Neuronal stem cell (in vitro differentiated cells): ENCODE results near the gene KIAA0753.

Experiments
- DNase-seq: peaks from one replicate; pipeline ENCODE4 v3.0.0-alpha.2; 2013; ENCODE audit warnings: low spot score
- H2AFZ ChIP-seq: one replicate; pipeline ENCODE4 v1.6.1; 2013; ENCODE audit warnings: mild to moderate bottlenecking, low read length, inconsistent platforms
- H2AK5ac ChIP-seq: 2 replicates; pipeline ENCODE4 v1.6.1; 2013; ENCODE audit warnings: low read depth, mild to moderate bottlenecking, inconsistent platforms, low read length, moderate library complexity, mixed read lengths
- H2BK120ac ChIP-seq: 2 replicates; pipeline ENCODE4 v1.6.1; 2013; ENCODE audit warnings: low read depth, mild to moderate bottlenecking, inconsistent platforms, low read length, moderate library complexity, mixed read lengths
- H2BK12ac ChIP-seq: one replicate; pipeline ENCODE4 v1.6.1; 2013; ENCODE audit warnings: low read length, inconsistent platforms
- H2BK15ac ChIP-seq: 2 replicates; pipeline ENCODE4 v1.6.1; 2013; ENCODE audit warnings: mild to moderate bottlenecking, low read length, inconsistent platforms, mixed read lengths
- H2BK5ac ChIP-seq: one replicate; pipeline ENCODE4 v1.6.1; 2013; ENCODE audit warnings: inconsistent platforms, mild to moderate bottlenecking, low read length, moderate library complexity
- H3K14ac ChIP-seq: one replicate; pipeline ENCODE4 v1.6.1; 2013; ENCODE audit warnings: low read length, inconsistent platforms
- H3K18ac ChIP-seq: 2 replicates; pipeline ENCODE4 v1.6.1; 2013; ENCODE audit warnings: low read length, inconsistent platforms
- H3K23ac ChIP-seq: 2 replicates; pipeline ENCODE4 v1.6.1; 2013; ENCODE audit warnings: low read depth, mild to moderate bottlenecking, mixed read lengths, low read length, inconsistent platforms; ENCODE audit not compliant: poor library complexity
- H3K27ac ChIP-seq: replicated peaks from 3 replicates; pipeline ENCODE4 v1.5.1; 2013; ENCODE audit warnings: low read length, inconsistent platforms
- H3K27me3 ChIP-seq, 3 experiments: 2 replicates each; pipeline ENCODE4 v1.6.1; 2013; ENCODE audit warnings: low read length in 3 of 3, mild to moderate bottlenecking in 2 of 3, inconsistent platforms in 1 of 3, low read depth in 1 of 3, mixed read lengths in 1 of 3, moderate library complexity in 1 of 3; ENCODE audit not compliant: control insufficient read depth in 3 of 3, insufficient read depth in 3 of 3
- H3K36me3 ChIP-seq, 2 donors: replicated peaks in 1 of 2; 2 replicates each; pipeline ENCODE4 v1.6.1; 2013; ENCODE audit warnings: low read length in 2 of 2; ENCODE audit not compliant: control insufficient read depth in 2 of 2, insufficient read depth in 2 of 2
- H3K4ac ChIP-seq: 2 replicates; pipeline ENCODE4 v1.6.1; 2013; ENCODE audit warnings: inconsistent platforms, mild to moderate bottlenecking, low read length, moderate library complexity
- H3K4me1 ChIP-seq, 2 donors: 1 replicate in 1 of 2; 2 replicates in 1 of 2; pipeline ENCODE4 v1.6.1; 2013; ENCODE audit warnings: low read length in 2 of 2, low read depth in 1 of 2; ENCODE audit not compliant: control insufficient read depth in 2 of 2, insufficient read depth in 1 of 2
- H3K4me2 ChIP-seq: one replicate; pipeline ENCODE4 v1.6.1; 2013; ENCODE audit warnings: mild to moderate bottlenecking, low read length, inconsistent platforms; ENCODE audit not compliant: insufficient read depth, poor library complexity, severe bottlenecking
- H3K4me3 ChIP-seq, 2 donors: 2 replicates each; pipeline ENCODE4 v1.5.1; 2013; ENCODE audit warnings: low read length in 2 of 2, mild to moderate bottlenecking in 2 of 2, inconsistent platforms in 1 of 2, moderate library complexity in 1 of 2
- H3K79me1 ChIP-seq: one replicate; pipeline ENCODE4 v1.6.1; 2013; ENCODE audit warnings: low read depth, mild to moderate bottlenecking, inconsistent platforms, low read length, moderate library complexity
- H3K9ac ChIP-seq: one replicate; pipeline ENCODE4 v1.6.1; 2013; ENCODE audit warnings: mild to moderate bottlenecking, low read depth, low read length, inconsistent platforms; ENCODE audit not compliant: poor library complexity
- H3K9me3 ChIP-seq, 2 donors: replicated peaks in 1 of 2; 2 replicates each; pipeline versions ENCODE3 to v1.6.1; 2013; ENCODE audit warnings: low read length in 2 of 2, mild to moderate bottlenecking in 2 of 2, inconsistent platforms in 1 of 2, low read depth in 1 of 2, mixed read lengths in 1 of 2, moderate library complexity in 1 of 2; ENCODE audit not compliant: control insufficient read depth in 2 of 2, insufficient read depth in 1 of 2
- H4K8ac ChIP-seq: one replicate; pipeline ENCODE4 v1.6.1; 2013; ENCODE audit warnings: low read depth, mild to moderate bottlenecking, inconsistent platforms, low read length, moderate library complexity
- H4K91ac ChIP-seq: one replicate; pipeline ENCODE4 v1.6.1; 2013; ENCODE audit warnings: low read length, low read depth, mild to moderate bottlenecking, inconsistent platforms; ENCODE audit not compliant: poor library complexity
- WGBS, 2 donors: extraction: QIAGEN DNeasy Blood & Tissue Kit; methylation state at CpG; one replicate each; pipeline ENCODE4 v1.1.7; 2013; ENCODE audit warnings: missing lambda C conversion rate in 2 of 2, mixed read lengths in 1 of 2; ENCODE audit not compliant: insufficient read length in 2 of 2, insufficient replicate concordance in 1 of 2; ENCODE audit errors: extremely low coverage in 2 of 2; 5-methylcytosine and 5-hydroxymethylcytosine counted together

Gene KIAA0753

DNA sequence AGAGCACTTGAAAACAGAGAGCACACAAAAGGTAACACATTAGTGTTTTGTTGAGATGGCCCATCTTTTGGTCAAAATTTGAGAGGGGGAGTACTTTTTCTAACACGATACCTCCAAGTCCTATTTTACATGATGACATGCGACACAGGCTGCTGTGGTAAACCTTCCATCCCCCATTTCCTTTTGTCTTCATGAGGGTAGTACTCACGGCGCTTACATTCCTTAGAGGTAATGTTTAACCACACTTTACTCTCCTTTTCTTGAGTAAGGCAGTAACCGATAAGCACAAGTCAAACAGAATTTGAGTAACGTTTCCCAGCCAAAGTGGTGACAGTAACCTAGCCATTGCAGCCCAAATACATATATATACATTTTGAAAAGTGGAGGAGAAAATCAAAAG, 48.3 kb downstream of the KIAA0753 start:
- Histone ChIP-seq H2BK12ac (no peak overlapping the region), H4K8ac (no peak overlapping the region), H2BK5ac (no peak overlapping the region), H3K9ac (no peak overlapping the region), H3K4me3 (no peak overlapping the region), H3K4me2 (no peak overlapping the region), H3K4ac (no peak overlapping the region), H2AFZ (no peak overlapping the region), H2BK120ac (no peak overlapping the region), H4K91ac (no peak overlapping the region), H3K27me3 (no peaks in the 10 kb centered on the region), H3K79me1 (no peaks in the 10 kb centered on the region), H3K18ac (no peak overlapping the region), H3K23ac (no peak overlapping the region), H3K36me3 (peaks cover 38 to 100% of the 10 kb centered on the region in 2 donors), H3K27ac (no peak overlapping the region), H3K14ac (no peak overlapping the region), H2BK15ac (no peak overlapping the region), H3K4me1 (no peaks in the 10 kb centered on the region), H3K9me3 (no peaks in the 10 kb centered on the region), H2AK5ac (no peak overlapping the region)
- no CpG with 5 or more reads among the region's 6 CpGs for WGBS, 2 donors
- no peak for DNase-seq

DNA sequence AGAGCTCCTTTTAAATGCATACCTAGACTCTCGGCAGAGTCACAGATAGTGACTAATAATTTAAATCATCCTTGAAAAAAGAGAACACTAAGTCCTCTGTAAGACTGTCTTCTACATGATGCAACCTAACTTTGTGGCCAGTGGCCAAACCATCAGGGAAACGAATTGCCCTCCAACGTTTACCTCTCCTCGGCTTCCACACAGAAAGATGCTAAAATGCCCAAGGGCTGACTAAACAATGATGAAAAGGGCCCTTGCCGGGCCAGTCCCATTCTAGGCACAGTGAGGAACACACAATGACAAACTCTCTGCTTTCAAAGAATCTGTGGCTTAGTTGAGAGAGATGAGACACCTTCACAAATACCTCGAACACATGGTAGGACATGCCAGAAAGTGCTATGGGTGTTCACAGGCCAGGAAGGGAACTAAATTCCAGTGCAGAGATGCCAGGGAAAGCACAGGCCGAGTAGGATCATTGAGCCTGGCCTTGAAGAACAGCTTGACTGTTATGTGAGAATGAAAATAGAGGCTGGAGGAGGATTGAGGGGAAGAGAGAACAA, 48.8 kb downstream of the KIAA0753 start:
- Histone ChIP-seq H2AK5ac (no peak overlapping the region), H3K4me1 (no peaks in the 10 kb centered on the region), H3K4ac (no peak overlapping the region), H3K4me3 (no peak overlapping the region), H3K14ac (no peak overlapping the region), H2BK5ac (no peak overlapping the region), H3K9me3 (peaks cover 0 to 1% of the 10 kb centered on the region in 2 donors), H3K4me2 (no peak overlapping the region), H2BK12ac (no peak overlapping the region), H3K9ac (no peak overlapping the region), H3K18ac (no peak overlapping the region), H2BK120ac (no peak overlapping the region), H2AFZ (no peak overlapping the region), H3K79me1 (no peaks in the 10 kb centered on the region), H3K27me3 (no peaks in the 10 kb centered on the region), H4K8ac (no peak overlapping the region), H3K27ac (no peak overlapping the region), H3K36me3 (peaks cover 38 to 100% of the 10 kb centered on the region in 2 donors), H2BK15ac (no peak overlapping the region), H4K91ac (no peak overlapping the region), H3K23ac (no peak overlapping the region)
- no CpG with 5 or more reads among the region's 7 CpGs for WGBS, 2 donors
- no peak for DNase-seq

- H4K91ac ChIP-seq = no peak overlapping the region
- no CpG with 5 or more reads among the region's 15 CpGs for WGBS, 2 donors
- H2BK5ac ChIP-seq = no peak overlapping the region
- no peak overlapping the region for H3K9ac ChIP-seq
- H2BK12ac ChIP-seq = no peak overlapping the region
- H3K23ac ChIP-seq = no peak overlapping the region
- H3K27me3 ChIP-seq = no peaks in the 10 kb centered on the region
- peaks cover 35 to 100% of the 10 kb centered on the region in 2 donors for H3K36me3 ChIP-seq
- H3K9me3 ChIP-seq = peaks cover 0 to 23% of the 10 kb centered on the region in 2 donors
- no peak overlapping the region for H4K8ac ChIP-seq
- no peak overlapping the region for H3K4ac ChIP-seq
- no peak overlapping the region for H2BK15ac ChIP-seq
- H3K27ac ChIP-seq = no peak overlapping the region
- H3K4me1 ChIP-seq = no peaks in the 10 kb centered on the region
- no peak overlapping the region for H3K4me2 ChIP-seq
- no peak overlapping the region for H3K14ac ChIP-seq
- no peak overlapping the region for H2AFZ ChIP-seq
- H3K79me1 ChIP-seq = no peaks in the 10 kb centered on the region
- no peak for DNase-seq
- no peak overlapping the region for H3K18ac ChIP-seq
- H2AK5ac ChIP-seq = no peak overlapping the region
- no peak overlapping the region for H2BK120ac ChIP-seq
- H3K4me3 ChIP-seq = no peak overlapping the region
Measured at GRCh38 chr17:6589266-6589946, 51.1 kb downstream of the KIAA0753 start.

DNA sequence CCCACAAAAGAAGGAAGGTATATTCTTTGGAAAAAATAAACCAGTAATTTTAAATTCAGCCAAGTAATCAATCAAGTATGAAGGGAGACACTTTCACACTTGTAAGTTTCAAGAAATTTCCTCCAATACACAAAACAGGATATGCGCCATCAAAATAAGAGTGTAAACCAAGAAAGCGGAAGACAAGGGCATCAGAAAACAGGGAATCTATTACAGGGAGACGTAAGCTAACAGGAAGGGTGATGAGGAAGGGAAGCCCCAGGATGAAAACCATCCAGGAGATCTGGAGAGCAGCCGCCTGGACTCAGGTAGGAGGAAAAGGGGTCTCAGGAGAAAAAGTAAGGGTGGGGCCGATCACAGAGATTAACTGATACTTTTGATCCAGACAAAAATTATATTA, 52.3 kb downstream of the KIAA0753 start:
- Histone ChIP-seq H3K27ac (no peak overlapping the region), H2AFZ (no peak overlapping the region), H3K79me1 (no peaks in the 10 kb centered on the region), H4K91ac (no peak overlapping the region), H3K18ac (no peak overlapping the region), H2BK5ac (no peak overlapping the region), H2AK5ac (no peak overlapping the region), H3K4me3 (no peak overlapping the region), H4K8ac (no peak overlapping the region), H3K27me3 (no peaks in the 10 kb centered on the region), H2BK15ac (no peak overlapping the region), H2BK12ac (no peak overlapping the region), H3K14ac (no peak overlapping the region), H3K4me2 (no peak overlapping the region), H2BK120ac (no peak overlapping the region), H3K4ac (no peak overlapping the region), H3K9ac (no peak overlapping the region), H3K36me3 (peaks cover 42 to 100% of the 10 kb centered on the region in 2 donors), H3K4me1 (no peaks in the 10 kb centered on the region), H3K9me3 (peaks cover 5 to 36% of the 10 kb centered on the region in 2 donors), H3K23ac (no peak overlapping the region)
- DNase-seq = no peak
- WGBS, 2 donors = no CpG with 5 or more reads among the region's 5 CpGs
